Naive thymus-derived CD8-positive, alpha-beta T cell (primary cell): Measurements from ENCODE around the gene BABAM2. TPM values are rescaled to one million over a fixed set of nuclear protein-coding genes. Genes with fewer than 3 reads are reported as not detected.

ENCODE experiments used
- ATAC-seq, 2 donors: fragments of 150-1000 bp; cut with Tn5 transposase in 1 of 2; sonication (Bioruptor Pico), chemical (Tn5 transposase) in 1 of 2; 1 replicate in 1 of 2; 2 replicates in 1 of 2; pipeline ENCODE4 v1.10.0; 2021; ENCODE audit warnings: mild to moderate bottlenecking in 2 of 2, moderate library complexity in 2 of 2
- POLR2A ChIA-PET: fragments of 350-600 bp; sonication (Branson Sonifier 250); formaldehyde crosslinking; loops from one replicate; lab custom pipeline; 2021; ENCODE audit warnings: antibody characterized with exemption; lab: Charles Lee
- DNase-seq, 10 donors: peaks; one replicate each; pipeline versions ENCODE4 v3.0.0 to v3.0.0-alpha.2; 2020 to 2022
- H3K27ac Mint-ChIP-seq, 10 donors: one replicate each; pipeline ENCODE4 v1.8.0; 2020 to 2022; ENCODE audit warnings: mild to moderate bottlenecking in 10 of 10, mixed read lengths in 10 of 10, moderate library complexity in 4 of 10, inconsistent platforms in 1 of 10
- H3K27me3 Mint-ChIP-seq, 5 donors: one replicate each; pipeline ENCODE4 v1.8.0; 2021 to 2022; ENCODE audit warnings: mixed read lengths in 5 of 5
- H3K36me3 Mint-ChIP-seq, 3 donors: one replicate each; pipeline ENCODE4 v1.8.0; 2020 to 2022; ENCODE audit warnings: mixed read lengths in 3 of 3, mild to moderate bottlenecking in 2 of 3, inconsistent platforms in 1 of 3
- H3K4me1 Mint-ChIP-seq, 4 donors: one replicate each; pipeline ENCODE4 v1.8.0; 2021 to 2022; ENCODE audit warnings: mixed read lengths in 4 of 4
- H3K4me3 Mint-ChIP-seq, 10 donors: one replicate each; pipeline ENCODE4 v1.8.0; 2020 to 2022; ENCODE audit warnings: mild to moderate bottlenecking in 10 of 10, mixed read lengths in 10 of 10, moderate library complexity in 6 of 10, inconsistent platforms in 1 of 10
- H3K9me3 Mint-ChIP-seq, 9 donors: one replicate each; pipeline ENCODE4 v1.8.0; 2020 to 2022; ENCODE audit warnings: mixed read lengths in 9 of 9, mild to moderate bottlenecking in 3 of 9, inconsistent platforms in 1 of 9, moderate library complexity in 1 of 9
- microRNA-seq: library from miRNA; unstranded; fragments of <30 nt; microRNA quantifications from one replicate; pipeline ENCODE4 v1.2.0, GENCODE V29; 2022; ENCODE audit warnings: borderline microRNAs expressed
- polyA plus RNA-seq, 3 donors: library from polyadenylated mRNA; unstranded; fragments of 300-500 nt; fragmentation: Illumina TruSeq; gene quantifications; one replicate each; pipeline ENCODE4 v1.2.3, GENCODE V29; 2021
- total RNA-seq, 8 experiments: library from RNA in 2 of 8; stranded (reverse) in 2 of 8; gene quantifications; one replicate each; pipeline ENCODE4 v1.2.3 and lab custom pipeline; 2021 to 2026

Gene BABAM2
- total and polyA plus RNA-seq, 5 experiments from 2014 or later: 29.6 to 60.2 (median 50.5) TPM

- Mint-ChIP-seq H3K27me3 (no peaks in the 10 kb centered on the region), H3K36me3 (no peaks in the 10 kb centered on the region), H3K9me3 (no peaks in the 10 kb centered on the region), H3K4me1 (peaks cover 13 to 39% (median 26%) of the 10 kb centered on the region in 4 donors), H3K27ac (no peak overlapping the region), H3K4me3 (no peak overlapping the region)
- DNase-seq (no peak), ATAC-seq (no peak)
- POLR2A ChIA-PET: no interaction called here
Observed at GRCh38 chr2:28381225-28382180, 491.0 kb downstream of the BABAM2 start.

GRCh38 chr2:28382755-28383154 is 492.2 kb downstream of the BABAM2 start:
- no peak for ATAC-seq
- Mint-ChIP-seq H3K4me1 (peaks cover 13 to 36% (median 22%) of the 10 kb centered on the region in 4 donors), H3K27me3 (no peaks in the 10 kb centered on the region), H3K27ac (peak overlapping the region in 2 of 10 donors; percentile 28 to 49), H3K9me3 (no peaks in the 10 kb centered on the region), H3K36me3 (no peaks in the 10 kb centered on the region), H3K4me3 (no peak overlapping the region)
- POLR2A ChIA-PET: no interaction called here
- DNase-seq: no peak

GRCh38 chr2:28387082-28387960 is 496.8 kb downstream of the BABAM2 start:
- H3K27ac Mint-ChIP-seq: peak overlapping the region in 1 of 10 donors; percentile 4

More at GRCh38 chr2:28387082-28387960, 496.8 kb downstream of the BABAM2 start:
- Mint-ChIP-seq H3K9me3 (no peaks in the 10 kb centered on the region), H3K27me3 (no peaks in the 10 kb centered on the region), H3K4me3 (no peak overlapping the region), H3K4me1 (peaks cover 9 to 33% (median 11%) of the 10 kb centered on the region in 4 donors), H3K36me3 (no peaks in the 10 kb centered on the region)
- DNase-seq: no peak
- POLR2A ChIA-PET: no interaction called here
- ATAC-seq: no peak

Small RNAs within 50 kb of the gene (microRNA-seq; reads per million reads assigned to microRNA genes)
- gene MIR4263: not detected

Other genes with a start within 250 kb of the BABAM2 start
- 10 to 100 TPM; 49.7 to 52.0 TPM for gene SUPT7L, start 227.1 kb upstream of the BABAM2 start, total RNA-seq
- gene SUPT7L, start 227.1 kb upstream of the BABAM2 start, polyA plus RNA-seq: 10 to 100 TPM; 17.0 to 23.3 (median 19.9) TPM
- gene SLC4A1AP, start 226.8 kb upstream of the BABAM2 start, total RNA-seq: 10 to 100 TPM; 27.4 to 28.5 TPM
- 10 to 100 TPM; 25.3 to 28.6 (median 27.6) TPM for gene SLC4A1AP, start 226.8 kb upstream of the BABAM2 start, polyA plus RNA-seq
- gene MRPL33, start 119.0 kb upstream of the BABAM2 start, total RNA-seq: 10 to 100 TPM; 34.4 to 41.2 TPM
- gene MRPL33, start 119.0 kb upstream of the BABAM2 start, polyA plus RNA-seq: 100 to 1,000 TPM; 196 to 245 (median 229) TPM
- 1 to 10 TPM; 1.5 to 1.8 TPM for gene RBKS, start 342 bp upstream of the BABAM2 start, total RNA-seq
- gene RBKS, start 342 bp upstream of the BABAM2 start, polyA plus RNA-seq: 1 to 10 TPM; 2.4 to 4.8 (median 3.0) TPM